Activated CD8-positive, alpha-beta memory T cell treated with anti-CD3 and anti-CD28 coated beads for 4 hours (primary cell): ENCODE measurements around the gene SGTA.
"Not testable (repeated sequence)": the region's sequence is repeated elsewhere in the genome, so short reads cannot be mapped to it uniquely, and the experiment has no call there.

ENCODE experiments used
- DNase-seq, 2 donors: peaks; one replicate each; pipeline ENCODE4 v3.0.0-alpha.2; 2020; ENCODE audit warnings: low read depth in 2 of 2

The SGTA gene

DNA sequence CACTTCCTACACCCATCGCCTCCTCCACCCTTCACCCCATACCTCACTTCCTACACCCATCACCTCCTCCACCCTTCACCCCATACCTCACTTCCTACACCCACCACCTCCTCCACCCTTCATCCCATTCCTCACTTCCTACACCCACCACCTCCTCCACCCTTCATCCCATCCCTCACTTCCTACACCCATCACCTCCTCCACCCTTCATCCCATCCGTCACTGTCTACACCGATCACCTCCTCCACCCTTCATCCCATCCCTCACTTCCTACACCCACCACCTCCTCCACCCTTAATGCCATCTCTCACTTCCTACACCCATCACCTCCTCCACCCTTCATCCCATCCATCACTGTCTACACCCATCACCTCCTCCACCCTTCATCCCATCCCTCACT is 69.9 kb downstream of the SGTA start:
- DNase-seq: not testable (repeated sequence)

GRCh38 chr19:2711875-2712205 is 71.2 kb downstream of the SGTA start:
- DNase-seq: no peak

GRCh38 chr19:2711172-2711874 is 71.8 kb downstream of the SGTA start:
- no peak for DNase-seq

- DNase-seq: no peak
These were observed 76.8 kb downstream of the SGTA start for GRCh38 chr19:2706251-2706650.
